Fibroblast of lung (primary cell): ENCODE results near the gene RNF145. TPM values are rescaled to one million over a fixed set of nuclear protein-coding genes. Genes with fewer than 3 reads are reported as not detected.

Source experiments
- DNase-seq, 2 donors: peaks; one replicate each; pipeline versions ENCODE4 v3.0.0 to v3.0.0-alpha.2; 2010; ENCODE audit warnings: low read depth in 2 of 2
- H2AFZ ChIP-seq: 2 replicates; pipeline ENCODE4 v1.5.1; 2012; ENCODE audit warnings: low read length, control low read depth, inconsistent platforms
- H3K27ac ChIP-seq: 2 replicates; pipeline ENCODE4 v1.5.1; 2011; ENCODE audit warnings: low read length, control low read depth; ENCODE audit not compliant: insufficient read depth
- H3K27me3 ChIP-seq: 2 replicates; pipeline ENCODE4 v1.5.1; 2011; ENCODE audit warnings: mild to moderate bottlenecking, low read length; ENCODE audit not compliant: control insufficient read depth, insufficient read depth
- H3K36me3 ChIP-seq: 2 replicates; pipeline ENCODE4 v1.5.1; 2011; ENCODE audit warnings: low read length; ENCODE audit not compliant: control insufficient read depth, insufficient read depth
- H3K4me1 ChIP-seq: 2 replicates; pipeline ENCODE4 v1.5.1; 2011; ENCODE audit warnings: low read length; ENCODE audit not compliant: control insufficient read depth, insufficient read depth; ENCODE audit errors: extremely low read depth
- H3K4me2 ChIP-seq: 2 replicates; pipeline ENCODE4 v1.5.1; 2011; ENCODE audit warnings: low read length, control low read depth; ENCODE audit not compliant: insufficient read depth; ENCODE audit errors: extremely low read depth
- H3K4me3 ChIP-seq, 4 experiments: fragments of 200-600 bp in 1 of 4; sonication (generic) in 1 of 4; replicated peaks in 1 of 4; 2 replicates each; pipeline ENCODE4 v1.5.1; 2011 to 2016; ENCODE audit warnings: low read length in 4 of 4, low read depth in 3 of 4, mild to moderate bottlenecking in 3 of 4, control low read depth in 2 of 4, inconsistent platforms in 1 of 4, mixed read lengths in 1 of 4; ENCODE audit not compliant: insufficient read depth in 1 of 4; ENCODE audit errors: control extremely low read depth in 1 of 4
- H3K79me2 ChIP-seq: 2 replicates; pipeline ENCODE4 v1.5.1; 2012; ENCODE audit warnings: mild to moderate bottlenecking, low read length, inconsistent platforms; ENCODE audit not compliant: control insufficient read depth, insufficient read depth
- H3K9ac ChIP-seq: 2 replicates; pipeline ENCODE4 v1.5.1; 2011; ENCODE audit warnings: mild to moderate bottlenecking, low read length, control low read depth; ENCODE audit not compliant: insufficient read depth
- H3K9me3 ChIP-seq: 2 replicates; pipeline ENCODE4 v1.5.1; 2012; ENCODE audit warnings: low read depth, low read length; ENCODE audit not compliant: control insufficient read depth, insufficient read depth
- H4K20me1 ChIP-seq: 2 replicates; pipeline ENCODE4 v1.5.1; 2011; ENCODE audit warnings: low read length; ENCODE audit not compliant: control insufficient read depth, insufficient read depth; ENCODE audit errors: extremely low read depth
- EZH2 ChIP-seq: IDR thresholded peaks from 2 replicates; pipeline ENCODE4 v1.5.1; 2012; ENCODE audit warnings: low read length, control low read depth, mild to moderate bottlenecking; ENCODE audit errors: missing control alignments
- polyA plus RNA-seq, 2 donors: library from polyadenylated mRNA; depleted of rRNA in 1 of 2; stranded (reverse) in 1 of 2; unstranded in 1 of 2; fragments of >200 nt; gene quantifications; 2 replicates each; pipeline ENCODE4 v1.2.1, GENCODE V29; 2011 to 2012; ENCODE audit warnings: missing spikeins in 1 of 2
- total RNA-seq: library from RNA; depleted of rRNA; stranded (reverse); fragments of >200 nt; gene quantifications from 2 replicates; pipeline ENCODE4 v1.2.1, GENCODE V29; 2014
- TF ChIP-seq, protein P1 (sequence below), 2 donors: IDR thresholded peaks in 1 of 2; conservative IDR thresholded peaks in 1 of 2; 1 replicate in 1 of 2; 2 replicates in 1 of 2; pipeline ENCODE4 v1.5.1; 2011 to 2012; ENCODE audit warnings: low read length in 2 of 2, control low read depth in 1 of 2, inconsistent platforms in 1 of 2, low read depth in 1 of 2, mild to moderate bottlenecking in 1 of 2

Gene RNF145
- total and polyA plus RNA-seq, 2 donors (not counting 1 experiment from before 2014, with no cell fraction given): 54.2 to 75.0 TPM

DNA sequence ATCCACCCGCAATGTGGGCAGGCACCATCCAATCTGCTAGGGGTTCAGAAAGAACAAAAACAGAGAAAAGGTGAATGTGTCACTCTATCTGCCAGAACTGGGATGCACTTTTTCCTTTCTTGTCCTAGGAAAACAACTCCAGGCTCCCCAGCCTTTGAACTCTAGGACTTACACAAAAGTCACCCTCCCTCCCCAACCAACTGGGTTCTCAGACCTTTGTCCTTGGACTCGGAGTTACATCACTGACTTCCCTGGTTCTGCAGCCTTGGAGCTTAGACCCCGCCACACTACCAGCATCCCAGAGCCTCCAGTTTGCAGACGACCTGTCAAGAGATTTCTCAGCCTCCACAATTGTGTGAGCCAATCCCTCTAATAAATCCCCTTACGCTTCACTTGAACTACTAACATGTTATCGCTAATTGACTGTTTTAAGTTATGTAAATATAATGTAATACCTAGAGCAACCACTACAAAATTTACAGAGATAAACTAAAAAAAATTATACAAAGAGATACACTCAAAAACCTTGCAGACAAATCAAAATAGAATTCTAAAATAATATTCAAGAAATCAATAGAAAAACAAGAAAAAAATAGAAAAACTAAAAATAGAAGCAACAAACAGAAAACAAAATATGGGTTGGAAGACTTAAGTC, 48.4 kb upstream of the RNF145 start:
- Histone ChIP-seq H3K27me3 (no peaks in the 10 kb centered on the region), H4K20me1 (no peaks in the 10 kb centered on the region), H3K4me2 (no peak overlapping the region), H3K79me2 (no peaks in the 10 kb centered on the region), H3K4me3 (no peak overlapping the region), H3K9me3 (no peaks in the 10 kb centered on the region), H3K27ac (no peak overlapping the region), H3K9ac (no peak overlapping the region), H3K4me1 (no peaks in the 10 kb centered on the region), H2AFZ (no peak overlapping the region), H3K36me3 (no peaks in the 10 kb centered on the region)
- no peak for DNase-seq
- no peak for TF ChIP-seq EZH2
- TF ChIP-seq, protein P1, sequence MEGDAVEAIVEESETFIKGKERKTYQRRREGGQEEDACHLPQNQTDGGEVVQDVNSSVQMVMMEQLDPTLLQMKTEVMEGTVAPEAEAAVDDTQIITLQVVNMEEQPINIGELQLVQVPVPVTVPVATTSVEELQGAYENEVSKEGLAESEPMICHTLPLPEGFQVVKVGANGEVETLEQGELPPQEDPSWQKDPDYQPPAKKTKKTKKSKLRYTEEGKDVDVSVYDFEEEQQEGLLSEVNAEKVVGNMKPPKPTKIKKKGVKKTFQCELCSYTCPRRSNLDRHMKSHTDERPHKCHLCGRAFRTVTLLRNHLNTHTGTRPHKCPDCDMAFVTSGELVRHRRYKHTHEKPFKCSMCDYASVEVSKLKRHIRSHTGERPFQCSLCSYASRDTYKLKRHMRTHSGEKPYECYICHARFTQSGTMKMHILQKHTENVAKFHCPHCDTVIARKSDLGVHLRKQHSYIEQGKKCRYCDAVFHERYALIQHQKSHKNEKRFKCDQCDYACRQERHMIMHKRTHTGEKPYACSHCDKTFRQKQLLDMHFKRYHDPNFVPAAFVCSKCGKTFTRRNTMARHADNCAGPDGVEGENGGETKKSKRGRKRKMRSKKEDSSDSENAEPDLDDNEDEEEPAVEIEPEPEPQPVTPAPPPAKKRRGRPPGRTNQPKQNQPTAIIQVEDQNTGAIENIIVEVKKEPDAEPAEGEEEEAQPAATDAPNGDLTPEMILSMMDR (conservative IDR thresholded peaks at IDR 0.05 in 1 of 2, IDR thresholded peaks at IDR 0.05 in 1 of 2; ENCODE audit: low read depth in 1 of 2, low read length in 2 of 2): no peak

DNA sequence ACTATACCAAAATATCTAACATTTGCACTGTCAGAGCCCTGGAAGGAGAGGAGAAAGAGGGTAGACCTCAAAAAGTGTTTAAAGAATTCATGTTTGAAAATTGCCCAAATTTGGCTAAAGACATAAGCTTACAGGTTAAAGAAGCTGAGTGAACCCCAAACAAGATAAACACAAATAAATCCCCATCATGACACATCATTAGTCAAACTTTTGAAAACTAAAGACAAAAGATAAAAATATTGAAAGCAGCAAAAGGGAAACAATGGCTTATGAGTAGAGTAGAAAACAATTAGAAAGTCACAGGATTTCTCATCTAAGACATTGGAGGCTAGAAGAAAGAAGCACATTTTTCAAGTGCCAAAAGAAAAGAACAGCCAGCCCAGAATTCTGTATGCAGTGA, 47.7 kb upstream of the RNF145 start:
- H3K79me2 ChIP-seq: no peaks in the 10 kb centered on the region
- no peak overlapping the region for H3K9ac ChIP-seq
- H3K9me3 ChIP-seq: no peaks in the 10 kb centered on the region
- H3K36me3 ChIP-seq: no peaks in the 10 kb centered on the region
- no peak overlapping the region for H3K4me3 ChIP-seq
- no peak overlapping the region for H3K4me2 ChIP-seq
- no peaks in the 10 kb centered on the region for H3K4me1 ChIP-seq
- no peaks in the 10 kb centered on the region for H3K27me3 ChIP-seq
- no peak overlapping the region for H2AFZ ChIP-seq
- H4K20me1 ChIP-seq: no peaks in the 10 kb centered on the region
- no peak overlapping the region for H3K27ac ChIP-seq
- no peak for DNase-seq
- no peak for TF ChIP-seq EZH2

DNA sequence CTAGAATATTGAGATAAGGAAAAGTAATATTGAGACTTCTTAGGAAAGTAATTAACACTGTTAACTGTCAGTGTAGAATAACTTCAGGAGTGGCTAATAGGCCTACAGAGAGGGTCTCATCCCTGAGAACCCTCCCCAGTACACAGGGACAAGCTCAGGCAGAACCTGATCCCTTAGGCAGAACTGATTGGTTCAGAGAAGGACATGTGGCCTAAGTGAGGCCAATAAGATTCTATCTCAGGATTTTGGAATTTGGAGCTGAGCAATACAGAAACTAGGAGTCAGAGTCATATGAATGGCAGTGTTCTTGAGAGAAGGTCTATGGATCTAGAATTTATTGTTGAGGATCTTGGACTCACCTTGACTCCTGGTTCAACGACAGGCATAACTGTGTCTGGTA, 42.8 kb upstream of the RNF145 start:
- Histone ChIP-seq H3K27me3 (no peaks in the 10 kb centered on the region), H4K20me1 (no peaks in the 10 kb centered on the region), H2AFZ (no peak overlapping the region), H3K79me2 (no peaks in the 10 kb centered on the region), H3K9me3 (no peaks in the 10 kb centered on the region), H3K4me1 (no peaks in the 10 kb centered on the region), H3K27ac (no peak overlapping the region), H3K4me2 (no peak overlapping the region), H3K36me3 (no peaks in the 10 kb centered on the region), H3K4me3 (no peak overlapping the region), H3K9ac (no peak overlapping the region)
- TF ChIP-seq EZH2: no peak
- TF ChIP-seq, protein P1 (conservative IDR thresholded peaks at IDR 0.05 in 1 of 2, IDR thresholded peaks at IDR 0.05 in 1 of 2; ENCODE audit: low read depth in 1 of 2, low read length in 2 of 2): no peak
- DNase-seq: no peak
